HG03135 (cell line): ENCODE results near the gene MGLL.
"Not testable (repeated sequence)": the region's sequence is repeated elsewhere in the genome, so short reads cannot be mapped to it uniquely, and the experiment has no call there.

ENCODE experiments used
- ATAC-seq: cut with Tn5 transposase; IDR thresholded peaks from one replicate; pipeline ENCODE4 v1.9.1; 2021; ENCODE audit warnings: mild to moderate bottlenecking, moderate library complexity; ENCODE audit not compliant: unreplicated experiment

Gene MGLL

DNA sequence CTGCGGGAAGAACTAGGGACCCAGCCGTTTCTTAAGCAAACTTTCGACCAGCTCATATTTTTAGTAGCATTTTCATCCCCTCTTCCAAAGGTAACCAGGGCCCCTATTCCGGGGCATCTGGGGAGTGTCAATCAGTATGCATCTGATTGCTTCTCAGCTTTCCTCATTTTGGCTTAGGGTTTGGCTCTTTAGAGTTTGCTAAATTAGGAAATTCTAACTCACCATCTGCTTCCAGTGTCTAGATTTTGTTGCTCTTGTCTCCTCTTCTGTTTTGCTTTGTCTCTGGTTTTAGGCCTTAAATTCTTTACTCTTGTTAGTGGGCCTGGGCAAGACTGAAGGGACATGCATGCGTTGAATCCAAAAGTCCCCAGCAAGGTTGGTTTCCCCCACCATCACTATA lies 159.2 kb downstream of the MGLL start:
- ATAC-seq: no peak

DNA sequence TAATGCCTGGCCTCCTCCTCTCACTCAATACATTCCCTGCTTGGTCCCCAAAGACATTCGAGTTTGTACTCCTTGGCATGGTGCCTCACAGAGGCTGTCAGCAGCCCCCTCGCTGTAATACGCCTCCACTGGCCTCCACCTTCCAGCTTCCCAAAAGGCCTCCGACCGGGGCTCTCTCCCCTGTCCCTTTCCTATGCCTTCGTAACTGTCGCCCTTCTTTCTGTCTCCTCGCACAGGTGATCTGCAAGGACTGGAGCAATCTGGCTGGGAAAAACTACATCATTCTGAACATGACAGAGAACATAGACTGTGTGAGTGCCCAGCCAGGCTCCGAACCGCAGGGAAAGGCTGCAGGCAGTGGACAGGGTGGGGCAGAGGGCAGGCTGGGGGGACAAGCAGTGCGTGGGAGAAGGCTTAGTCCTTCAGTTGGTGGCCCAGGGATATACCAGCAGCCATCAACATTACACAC lies 160.3 kb downstream of the MGLL start:
- no peak for ATAC-seq

DNA sequence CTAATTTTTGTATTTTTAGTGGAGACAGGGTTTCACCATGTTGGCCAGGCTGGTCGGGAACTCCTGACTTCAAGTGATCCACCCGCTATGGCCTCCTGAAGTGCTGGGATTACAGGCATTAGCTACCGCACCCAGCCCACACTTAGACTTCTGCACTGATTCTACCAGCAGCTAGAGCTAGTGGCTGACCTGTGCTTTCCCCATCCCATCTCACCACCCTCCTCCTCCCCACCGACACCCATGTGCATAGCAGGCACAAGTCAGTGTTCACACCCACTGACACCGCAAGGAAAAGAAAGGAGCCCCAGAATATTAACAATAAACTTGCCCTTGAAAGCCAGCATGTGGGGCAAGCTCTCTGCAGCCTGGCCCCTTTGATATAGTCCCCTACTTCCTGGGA lies 160.7 kb downstream of the MGLL start:
- no peak for ATAC-seq

GRCh38 chr3:127660621-127661251 lies 161.6 kb downstream of the MGLL start:
- no peak for ATAC-seq

DNA sequence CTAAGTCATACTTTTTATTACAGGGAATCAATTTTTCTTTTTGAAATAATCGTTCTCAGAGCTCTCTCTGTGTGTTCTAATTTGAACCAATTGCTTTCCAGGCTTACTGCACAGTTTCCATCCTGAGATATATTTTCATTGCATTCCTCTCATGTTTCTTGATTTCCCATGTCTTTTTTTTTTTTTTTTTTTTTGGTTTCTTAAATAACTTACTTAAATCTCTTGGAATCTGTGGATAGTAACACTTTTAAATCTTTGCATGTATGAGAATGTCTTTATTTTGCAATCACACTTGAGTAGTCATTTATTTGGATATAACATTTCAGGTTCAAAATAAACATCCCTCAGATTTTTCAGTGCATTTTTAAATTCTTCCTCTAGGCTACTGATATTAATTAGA lies 164.1 kb downstream of the MGLL start:
- ATAC-seq: no peak

DNA sequence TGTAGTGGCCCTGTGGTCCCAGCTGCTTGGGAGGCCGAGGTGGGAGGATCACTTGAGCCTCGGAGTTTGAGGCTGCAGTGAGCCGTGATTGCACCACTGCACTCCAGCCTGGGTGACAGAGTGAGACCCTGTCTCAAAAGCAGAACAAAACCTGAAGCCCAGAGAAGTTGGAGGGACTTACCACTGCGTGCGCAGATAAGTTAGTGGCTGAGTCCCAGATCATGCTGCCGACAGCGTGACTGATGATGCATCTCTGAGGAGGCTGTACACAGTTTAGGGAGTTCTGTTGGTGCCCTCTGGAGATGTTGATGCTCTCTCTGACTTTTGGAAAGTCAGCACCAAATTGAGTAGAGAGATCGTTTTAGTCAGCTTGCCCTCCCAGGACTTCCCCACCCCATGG lies 165.4 kb downstream of the MGLL start:
- no peak for ATAC-seq

DNA sequence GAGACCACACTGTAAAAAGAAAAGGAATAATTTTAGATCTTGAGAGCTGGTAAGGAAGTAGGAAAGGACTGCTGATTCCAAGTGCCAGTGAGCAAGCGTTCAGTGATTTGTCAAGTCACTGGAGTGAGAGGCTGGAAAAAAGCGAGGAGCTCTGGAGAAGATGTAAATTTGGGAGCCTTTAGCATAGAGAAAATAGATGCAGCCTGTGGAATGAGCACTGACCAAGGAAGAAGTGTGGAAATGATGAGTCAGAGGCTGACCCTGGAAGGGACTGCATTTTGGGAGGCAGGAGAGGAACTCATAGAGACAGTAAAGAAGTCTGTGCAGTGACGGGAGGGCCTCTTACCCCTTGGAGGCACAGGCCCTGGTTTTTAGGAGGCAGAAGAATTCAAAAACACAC lies 166.7 kb downstream of the MGLL start:
- ATAC-seq: no peak

GRCh38 chr3:127654993-127655392 lies 167.3 kb downstream of the MGLL start:
- not testable (repeated sequence) for ATAC-seq

DNA sequence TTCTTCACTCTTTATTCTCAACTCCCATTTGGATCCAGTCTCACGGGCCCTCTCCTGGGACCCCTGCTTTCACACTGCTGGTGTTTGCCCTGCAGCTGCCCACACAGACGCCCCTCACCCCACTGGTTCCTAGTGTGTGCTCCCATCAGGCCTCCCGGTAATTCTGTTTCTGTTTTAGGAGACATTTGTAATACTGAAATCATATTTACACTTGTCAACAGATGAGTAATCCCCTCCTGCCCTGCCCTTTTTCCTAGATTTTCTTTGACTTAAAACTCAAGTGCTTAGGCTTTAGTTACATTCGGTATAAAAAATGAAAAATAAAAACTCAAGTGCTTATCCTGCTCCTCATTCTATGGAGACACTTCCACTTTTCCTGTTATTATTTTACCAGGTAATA lies 167.9 kb downstream of the MGLL start:
- no peak for ATAC-seq

GRCh38 chr3:127652246-127652995 lies 169.9 kb downstream of the MGLL start:
- no peak for ATAC-seq

DNA sequence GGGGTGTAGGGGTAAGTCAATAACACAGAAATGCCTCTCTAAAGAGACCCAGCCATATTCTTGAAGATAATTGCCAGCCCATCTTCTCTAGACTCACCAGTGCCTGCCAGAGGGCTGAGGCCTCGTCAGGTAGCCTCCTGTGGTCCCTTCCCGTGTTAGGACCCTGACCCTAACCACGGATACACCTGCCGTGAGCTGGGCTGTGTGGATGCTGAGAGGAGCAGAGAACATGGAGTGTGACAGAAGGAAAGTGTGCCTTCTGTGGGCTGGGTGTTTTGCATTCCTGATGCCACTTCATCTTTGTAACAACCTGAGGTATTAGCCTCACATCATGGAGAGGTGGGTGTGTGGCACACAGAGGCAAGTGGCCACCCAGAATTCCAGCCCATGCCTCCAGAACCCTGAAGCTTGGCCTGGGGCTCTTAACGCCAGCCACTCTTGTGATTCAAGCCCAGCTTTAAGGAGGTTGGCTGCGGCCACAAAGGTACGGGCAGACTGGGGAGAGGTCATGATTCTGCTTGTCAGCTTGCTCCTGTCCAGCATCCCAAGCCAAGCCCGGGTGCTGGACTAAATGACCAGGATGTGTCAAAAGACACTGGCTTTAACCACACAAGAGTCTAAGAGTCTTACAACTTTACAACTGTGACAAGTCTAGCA lies 170.7 kb downstream of the MGLL start:
- no peak for ATAC-seq

GRCh38 chr3:127650236-127650635 lies 172.1 kb downstream of the MGLL start:
- no peak for ATAC-seq

- ATAC-seq: no peak
Measured at GRCh38 chr3:127647845-127648204, 174.5 kb downstream of the MGLL start.

- no peak for ATAC-seq
Measured at GRCh38 chr3:127647166-127647844, 175.0 kb downstream of the MGLL start.

DNA sequence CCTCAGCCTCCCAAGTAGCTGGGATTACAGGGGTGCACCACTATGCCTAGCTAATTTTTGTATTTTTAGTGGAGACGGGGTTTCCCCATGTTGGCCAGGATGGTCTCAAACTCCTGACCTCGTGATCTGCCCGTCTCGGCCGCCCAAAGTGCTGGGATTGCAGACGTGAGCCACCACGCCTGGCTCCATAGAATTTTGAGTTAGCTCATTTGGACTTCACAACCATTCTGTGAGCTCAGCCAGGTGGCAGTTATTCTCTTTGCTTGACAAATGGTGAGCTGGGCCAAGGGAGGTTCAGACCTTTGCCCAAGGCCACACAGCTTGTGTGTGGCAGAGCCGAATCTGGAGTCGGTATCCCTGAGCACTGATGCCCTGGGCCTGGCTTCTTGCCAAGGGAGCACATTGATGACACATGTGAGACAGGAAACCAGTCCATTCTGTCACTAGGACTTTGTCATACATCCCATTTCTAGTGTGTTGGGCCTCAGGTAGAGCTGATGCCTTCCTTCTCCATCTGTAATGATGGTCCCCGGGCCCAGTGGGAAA lies 175.7 kb downstream of the MGLL start:
- no peak for ATAC-seq

DNA sequence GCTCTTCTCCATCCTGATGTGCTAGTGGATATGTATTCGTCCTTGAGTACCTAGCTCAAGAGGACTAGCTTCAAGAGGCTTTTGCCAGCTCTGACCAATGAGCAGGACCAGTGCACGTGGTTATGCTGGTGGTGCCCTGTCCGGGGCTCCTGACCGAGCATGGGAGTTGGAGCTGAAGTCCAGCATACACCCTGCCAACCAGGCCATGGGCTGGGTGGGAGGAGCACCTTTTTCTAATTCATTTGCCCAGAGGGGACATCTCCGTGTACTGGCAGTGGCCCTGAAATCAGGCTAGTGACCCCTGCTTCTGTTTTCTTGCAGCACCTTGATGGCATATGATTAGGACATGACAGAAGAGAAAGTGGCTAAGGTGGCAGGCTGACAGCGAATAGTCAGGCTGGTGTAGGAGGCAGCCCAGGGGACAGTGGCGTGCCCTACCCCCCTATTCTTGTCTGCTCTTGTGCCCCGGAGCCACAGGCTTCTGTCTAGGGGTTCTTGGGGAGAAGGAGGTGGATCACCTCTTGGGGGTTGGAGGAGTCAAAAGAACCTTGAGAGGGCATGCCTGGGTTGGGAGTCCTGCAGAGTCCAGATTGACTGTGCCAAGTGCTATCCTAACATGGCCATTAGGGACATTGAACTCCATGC lies 176.8 kb downstream of the MGLL start:
- no peak for ATAC-seq

DNA sequence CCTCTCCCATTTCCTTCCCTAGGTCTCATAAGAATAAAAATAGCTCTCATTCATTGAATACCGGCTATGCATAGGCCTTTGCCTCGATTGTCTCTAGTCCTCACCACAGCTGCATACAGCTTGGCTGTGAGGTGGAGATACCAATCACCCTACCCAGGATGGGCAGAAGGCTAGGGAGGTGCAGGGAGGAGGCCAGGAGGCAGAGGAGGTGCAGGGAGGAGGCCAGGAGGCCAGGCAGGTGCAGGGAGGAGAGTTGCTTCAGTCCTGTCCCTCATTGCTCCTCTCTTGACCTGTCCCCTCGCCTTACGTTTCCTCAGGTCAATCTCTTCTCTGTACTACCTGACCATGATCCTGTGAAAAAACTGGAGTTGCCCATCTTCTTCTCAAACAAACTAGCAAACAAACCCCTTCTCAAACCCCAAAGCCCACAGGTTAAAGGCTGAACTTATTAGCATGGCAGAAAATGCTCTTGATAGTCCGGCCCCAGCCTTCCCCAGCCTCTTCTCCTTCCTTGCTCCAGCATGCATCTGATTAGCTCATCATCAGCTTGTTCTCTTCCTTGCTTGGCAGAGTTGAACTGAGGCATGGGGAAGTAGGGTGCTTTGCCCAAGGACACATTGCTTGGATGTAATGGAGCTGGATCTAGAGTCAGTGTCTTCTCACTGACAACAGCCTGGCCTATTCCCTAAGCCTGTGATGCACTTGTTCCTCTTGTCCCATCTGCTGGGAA lies 177.5 kb downstream of the MGLL start:
- ATAC-seq: no peak

DNA sequence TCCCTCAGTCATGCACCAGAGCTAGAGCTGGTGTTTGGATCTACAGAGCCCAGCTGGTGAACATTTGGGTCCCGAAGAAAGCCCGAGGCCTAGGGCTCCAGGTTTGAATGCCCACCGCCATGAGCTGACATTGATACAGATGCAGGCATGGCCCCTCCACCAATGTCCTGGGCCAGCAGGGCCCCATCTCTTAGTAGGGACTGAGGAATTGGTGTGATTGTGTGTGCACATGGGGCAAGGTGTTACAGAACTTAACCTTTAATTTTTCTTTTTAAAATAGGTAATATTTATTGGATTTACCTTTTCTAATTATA lies 182.3 kb downstream of the MGLL start:
- ATAC-seq: no peak

GRCh38 chr3:127639173-127640041 lies 182.9 kb downstream of the MGLL start:
- no peak for ATAC-seq
